GM19025 (cell line): ENCODE data around the gene AASS.
"Not testable (repeated sequence)": the region's sequence is repeated elsewhere in the genome, so short reads cannot be mapped to it uniquely, and the experiment has no call there.

ENCODE experiments used
- ATAC-seq: cut with Tn5 transposase; IDR thresholded peaks from one replicate; pipeline ENCODE4 v1.9.1; 2021; ENCODE audit warnings: mild to moderate bottlenecking, low read depth, moderate library complexity; ENCODE audit not compliant: unreplicated experiment

AASS gene

GRCh38 chr7:122143751-122144711, at the start of gene AASS:
AASS (minus strand) TSS chr7:122144249; CDS start chr7:122133726, 10,523 bp downstream.
- peak; percentile 100 for ATAC-seq

DNA sequence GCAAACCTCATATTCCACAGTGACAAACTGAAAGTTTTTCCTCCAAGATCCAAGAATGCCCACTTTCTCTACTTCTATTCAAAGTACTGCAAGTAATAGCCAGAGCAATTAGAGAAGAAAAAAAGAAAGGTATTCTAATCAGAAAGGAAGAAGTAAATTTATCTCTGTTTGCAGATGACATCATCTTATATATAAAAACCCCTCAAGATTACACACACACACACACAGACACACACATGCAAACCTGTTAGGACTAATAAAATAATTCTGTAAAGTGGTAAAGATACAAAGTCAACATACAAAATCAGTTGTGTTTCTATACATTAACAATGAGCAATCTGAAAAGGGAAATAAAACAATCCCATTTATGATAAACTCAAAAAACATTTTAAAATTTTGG, 44.7 kb upstream of the AASS start:
- no peak for ATAC-seq

DNA sequence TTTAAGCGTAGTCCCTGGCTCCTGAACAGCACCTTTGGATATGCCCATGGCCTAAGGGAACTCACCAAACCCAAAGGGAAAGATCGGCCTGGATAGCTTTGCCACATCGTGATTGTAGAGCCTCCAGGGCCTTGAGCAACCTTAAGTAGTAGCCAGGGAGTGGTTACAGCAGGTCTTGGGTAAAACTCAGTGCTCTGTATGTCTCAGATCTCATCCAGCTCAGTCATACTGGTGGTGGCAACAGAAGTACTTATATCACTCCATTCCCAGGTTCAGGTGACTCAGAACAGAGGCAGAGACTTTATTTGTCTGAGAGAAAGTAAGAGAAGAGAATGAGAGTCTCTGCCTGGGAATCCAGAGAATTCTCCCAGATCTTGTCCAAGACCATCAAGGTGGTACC, 39.1 kb upstream of the AASS start:
- no peak for ATAC-seq

DNA sequence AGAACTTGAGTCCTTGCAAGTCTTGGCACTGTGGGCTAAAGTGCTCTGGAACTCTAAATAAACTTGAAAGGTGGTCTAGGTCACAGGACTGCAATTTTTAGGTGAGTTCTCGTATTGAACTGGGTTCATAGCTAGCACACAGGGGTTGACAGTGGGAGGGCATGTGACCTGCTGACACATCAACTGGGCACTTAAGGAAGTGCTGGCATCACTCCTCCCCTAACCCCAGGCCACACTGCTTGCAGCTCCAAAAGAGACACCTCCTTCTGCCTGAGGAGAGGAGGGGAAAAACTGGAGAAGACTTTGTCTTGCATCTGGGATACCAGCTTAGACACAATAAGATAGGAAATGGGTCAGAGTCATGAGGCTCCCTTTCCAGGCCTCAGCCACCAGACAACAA, 38.0 kb upstream of the AASS start:
- ATAC-seq: no peak

- not testable (repeated sequence) for ATAC-seq
Observed at GRCh38 chr7:122172144-122172543, 28.1 kb upstream of the AASS start.

GRCh38 chr7:122166740-122167139, 22.7 kb upstream of the AASS start:
- ATAC-seq: no peak

- ATAC-seq: no peak
Observed at GRCh38 chr7:122166275-122166674, 22.2 kb upstream of the AASS start.

DNA sequence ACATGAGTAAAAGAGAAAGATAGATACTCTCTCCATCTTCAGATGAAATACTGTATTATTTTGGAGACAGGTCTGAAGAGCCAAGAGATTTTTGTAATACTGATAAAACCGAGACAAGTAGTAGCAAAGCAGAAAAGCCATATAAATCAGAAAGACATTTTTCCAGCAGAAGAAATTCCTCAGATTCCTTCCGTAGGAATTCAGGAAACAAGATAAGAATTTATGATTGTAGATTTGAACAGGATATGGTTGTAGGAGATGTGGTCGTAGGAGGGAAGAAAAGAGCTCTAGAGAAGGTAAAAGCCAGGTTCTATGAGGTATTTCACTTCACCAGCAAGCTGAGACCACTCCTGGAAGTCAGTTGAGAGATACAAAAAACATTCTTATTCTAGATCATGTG, 17.6 kb upstream of the AASS start:
- ATAC-seq: no peak

DNA sequence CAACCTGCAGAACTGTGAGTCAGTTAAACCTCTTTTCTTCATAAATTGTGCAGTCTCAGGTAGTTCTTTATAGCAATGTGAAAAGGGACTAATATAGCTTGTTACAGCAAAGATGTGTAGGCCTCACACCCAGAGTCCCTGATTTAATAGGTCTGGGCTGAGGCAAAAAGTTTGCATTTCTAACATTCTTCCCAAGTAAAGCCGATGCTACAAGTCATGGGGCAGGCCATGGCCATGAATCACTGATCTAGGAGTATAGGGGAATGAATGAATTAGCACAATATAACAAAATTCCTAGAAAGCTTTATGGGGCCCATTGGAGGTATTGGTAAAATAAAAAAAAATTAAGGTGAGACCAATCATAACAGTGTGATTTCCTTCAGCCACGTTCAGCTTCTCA, 11.5 kb upstream of the AASS start:
- ATAC-seq: no peak

GRCh38 chr7:122148878-122149277, 4.8 kb upstream of the AASS start:
- ATAC-seq: no peak

GRCh38 chr7:122148081-122148480, 4.0 kb upstream of the AASS start:
- no peak for ATAC-seq

- ATAC-seq: no peak
Observed at GRCh38 chr7:122145937-122146645, 2.0 kb upstream of the AASS start.

GRCh38 chr7:122143376-122143750, 686 bp downstream of the AASS start:
- ATAC-seq: no peak

DNA sequence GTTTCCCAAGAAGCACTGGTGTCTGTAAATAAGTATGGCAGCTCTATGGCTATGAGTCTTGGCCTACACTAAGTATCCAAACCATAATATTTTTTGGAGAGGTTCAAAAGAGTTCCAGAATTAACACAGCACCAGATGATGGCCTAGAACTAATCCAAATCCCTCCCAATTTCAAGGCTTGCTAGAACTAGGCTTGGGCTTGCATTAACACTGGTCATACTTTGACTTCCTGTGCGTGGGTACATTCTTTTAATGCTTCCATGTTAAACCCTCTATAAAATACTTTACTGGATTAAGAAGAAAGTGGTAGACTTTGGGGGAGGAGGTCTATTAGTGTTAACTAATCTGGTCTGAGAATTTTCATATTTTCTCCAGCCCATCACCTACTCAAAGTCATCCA, 3.1 kb downstream of the AASS start:
- ATAC-seq: no peak

DNA sequence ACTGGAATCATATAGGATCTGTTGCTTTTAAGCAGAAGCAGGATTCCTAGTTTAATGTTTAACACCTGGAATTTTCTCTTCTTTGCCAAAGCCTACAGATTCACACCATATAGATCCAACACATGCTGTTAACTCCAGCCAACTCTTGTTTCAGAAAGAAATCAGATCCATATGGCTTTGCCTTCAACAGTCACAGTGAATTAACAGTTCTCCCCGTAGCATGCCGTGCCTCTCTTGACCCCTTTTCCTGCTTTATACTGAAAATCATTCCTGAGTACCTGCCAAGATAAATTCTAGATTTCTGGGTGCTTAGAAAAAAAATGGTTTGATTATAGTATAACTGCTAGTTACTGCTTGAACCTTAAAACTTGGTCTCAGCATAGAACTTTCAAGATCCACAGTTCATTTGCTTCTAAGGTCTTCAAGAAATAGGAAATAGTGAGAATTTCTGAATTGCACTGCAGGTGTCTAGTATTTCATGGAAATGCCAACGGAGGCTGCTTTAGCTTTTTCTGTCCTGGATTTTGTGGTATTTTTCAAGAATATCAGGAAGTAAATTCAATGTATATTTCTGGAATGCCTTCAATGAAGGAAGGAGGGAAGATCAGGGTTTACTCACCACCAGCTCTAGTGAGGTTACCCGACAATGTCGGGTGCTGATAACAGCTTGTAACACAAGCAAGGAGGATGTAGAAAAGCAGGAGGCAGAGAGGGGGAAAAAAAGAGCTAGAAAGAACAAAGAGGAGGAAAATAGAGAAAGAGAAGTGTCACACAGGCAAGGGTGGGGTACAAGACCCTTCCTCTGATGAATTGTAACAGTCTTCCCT, 6.6 kb downstream of the AASS start:
- no peak for ATAC-seq

DNA sequence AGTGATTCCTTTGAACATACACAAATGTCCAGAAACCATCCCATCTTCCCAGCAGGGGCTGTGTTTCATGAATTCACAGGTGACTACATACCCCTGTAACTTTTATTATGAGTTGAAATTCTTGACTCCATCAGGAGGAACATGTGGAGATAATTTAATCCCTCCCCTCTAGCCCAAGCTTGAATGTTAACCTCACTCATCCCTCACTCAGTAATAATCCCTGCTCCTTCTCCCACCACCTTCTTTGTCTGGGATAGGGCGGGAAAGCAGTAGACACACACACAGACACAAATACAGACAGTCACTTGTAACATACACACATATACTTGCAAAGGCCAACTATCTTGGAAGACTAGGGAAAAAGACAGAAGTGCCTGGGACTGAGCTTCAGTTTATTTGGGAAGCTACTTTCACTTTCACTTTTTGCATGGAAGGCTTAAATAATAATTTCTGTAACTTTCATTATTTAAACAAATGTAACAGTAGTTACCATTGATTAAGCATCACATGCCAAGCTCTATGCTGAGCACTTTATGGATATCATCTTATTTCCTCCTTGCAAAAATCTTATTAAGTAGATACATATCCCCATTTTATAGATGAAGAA, 7.3 kb downstream of the AASS start:
- ATAC-seq: no peak

- ATAC-seq: no peak
Observed at GRCh38 chr7:122136078-122136477, 8.0 kb downstream of the AASS start.

GRCh38 chr7:122135275-122135674, 8.8 kb downstream of the AASS start:
- no peak for ATAC-seq

DNA sequence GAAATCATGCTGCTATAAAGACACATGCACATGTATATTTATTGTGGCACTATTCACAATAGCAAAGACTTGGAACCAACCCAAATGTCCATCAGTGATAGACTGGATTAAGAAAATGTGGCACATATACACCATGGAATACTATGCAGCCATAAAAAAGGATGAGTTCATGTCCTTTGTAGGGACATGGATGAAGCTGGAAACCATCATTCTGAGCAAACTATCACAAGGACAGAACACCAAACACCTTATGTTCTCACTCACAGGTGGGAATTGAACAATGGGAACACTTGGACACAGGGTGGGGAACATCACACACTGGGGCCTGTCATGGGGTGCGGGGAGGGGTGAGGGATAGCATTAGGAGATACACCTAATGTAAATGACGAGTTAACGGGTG, 9.3 kb downstream of the AASS start:
- ATAC-seq: not testable (repeated sequence)

DNA sequence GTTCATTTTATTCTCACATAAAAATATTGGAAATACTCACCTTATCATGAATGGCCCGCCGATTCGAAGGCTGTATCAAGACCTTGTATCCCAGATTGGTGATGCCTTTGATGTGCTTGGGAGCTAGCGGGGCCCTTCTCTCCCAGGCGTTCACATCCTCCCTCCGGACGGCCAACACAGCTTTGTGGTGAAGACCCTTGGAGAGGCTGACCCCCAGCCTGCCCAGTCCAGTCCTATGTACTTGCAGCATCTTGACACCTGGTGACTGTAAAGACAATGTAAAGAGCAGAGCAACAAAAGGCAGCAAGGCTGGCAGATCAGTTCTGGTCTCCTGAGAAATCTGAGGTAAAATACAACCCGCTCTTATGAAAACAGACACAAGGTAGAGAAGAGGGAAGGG, 10.6 kb downstream of the AASS start:
- ATAC-seq: no peak
